Thoracic aorta (tissue), 2 donors: ENCODE measurements around the gene SOAT2. TPM values are rescaled to one million over a fixed set of nuclear protein-coding genes. Genes with fewer than 3 reads are reported as not detected.

Experiments
- ATAC-seq: fragments of 150-250 bp; one replicate; pipeline ENCODE4 v1.8.0; 2017; ENCODE audit warnings: low read depth; ENCODE audit not compliant: insufficient number of reproducible peaks, low FRiP score
- DNase-seq: peaks from one replicate; pipeline ENCODE4 v3.0.0-alpha.2; 2020; ENCODE audit warnings: low spot score
- H3K27ac ChIP-seq, 2 donors: fragments of 200-600 bp; sonication (generic); 1 replicate in 1 of 2; 2 replicates in 1 of 2; pipeline ENCODE4 v1.5.1; 2016; ENCODE audit warnings: mild to moderate bottlenecking in 2 of 2, moderate library complexity in 2 of 2
- H3K27me3 ChIP-seq: fragments of 200-600 bp; sonication (generic); replicated peaks from 2 replicates; pipeline ENCODE4 v1.6.0; 2016; ENCODE audit warnings: mild to moderate bottlenecking; ENCODE audit not compliant: insufficient read depth
- H3K36me3 ChIP-seq: fragments of 200-600 bp; sonication (generic); one replicate; pipeline ENCODE4 v1.5.1; 2016
- H3K4me1 ChIP-seq, 2 donors: fragments of 200-600 bp; sonication (generic); 1 replicate in 1 of 2; 2 replicates in 1 of 2; pipeline versions ENCODE4 v1.5.1 to v1.6.0; 2016; ENCODE audit warnings: low read depth in 2 of 2, mild to moderate bottlenecking in 1 of 2; ENCODE audit not compliant: control insufficient read depth in 1 of 2
- H3K4me3 ChIP-seq: fragments of 200-600 bp; sonication (generic); 2 replicates; pipeline ENCODE4 v1.5.1; 2016; ENCODE audit warnings: mild to moderate bottlenecking
- H3K9me3 ChIP-seq: fragments of 200-600 bp; sonication (generic); 2 replicates; pipeline ENCODE4 v1.5.1; 2016
- CTCF ChIP-seq: fragments of 200-600 bp; sonication (generic); IDR thresholded peaks from one replicate; pipeline ENCODE4 v1.5.1; 2019; ENCODE audit warnings: antibody characterized with exemption
- total RNA-seq, 2 donors: library from RNA; depleted of rRNA; stranded (reverse); fragments of >200 nt; gene quantifications; one replicate each; pipeline versions ENCODE4 v1.1.0 to v1.2.3, GENCODE V29; 2016

SOAT2 gene
- total RNA-seq, 2 donors from 2014 or later, result 0.81 to 0.99 TPM

DNA sequence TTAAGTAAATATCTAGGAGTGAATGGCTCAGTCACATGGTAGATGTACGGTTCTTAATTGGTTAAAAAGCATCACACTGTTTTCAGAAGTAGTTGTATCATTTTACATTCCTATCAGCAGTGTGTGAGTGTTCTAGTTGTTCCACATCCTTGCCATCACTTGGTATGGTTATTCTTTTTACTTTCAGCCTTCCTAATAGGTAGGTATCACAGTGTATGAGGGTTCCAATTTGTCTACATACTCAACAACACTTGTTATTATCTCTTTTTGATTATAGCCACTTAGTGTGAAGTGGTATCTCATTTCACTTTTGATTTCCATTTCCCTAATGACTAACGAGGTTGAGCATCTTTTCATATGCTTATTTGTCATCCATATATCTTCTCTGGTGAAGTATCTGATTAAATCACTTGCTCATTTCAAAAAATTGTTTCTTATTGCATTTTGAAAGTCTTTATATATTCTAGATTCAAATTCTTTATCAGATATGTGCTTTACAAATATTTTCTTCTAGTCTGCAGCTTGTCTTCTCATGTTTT is 20.6 kb upstream of the SOAT2 start:
- TF ChIP-seq CTCF, result no peak
- Histone ChIP-seq H3K4me3 (no peak overlapping the region), H3K27me3 (no peaks in the 10 kb centered on the region), H3K9me3 (no peaks in the 10 kb centered on the region), H3K36me3 (no peaks in the 10 kb centered on the region), H3K4me1 (peaks cover 13 to 23% of the 10 kb centered on the region in 2 donors), H3K27ac (no peak overlapping the region)
- ATAC-seq, result no peak
- DNase-seq, result no peak

- Histone ChIP-seq H3K9me3 (no peaks in the 10 kb centered on the region), H3K4me1 (no peaks in the 10 kb centered on the region), H3K36me3 (no peaks in the 10 kb centered on the region), H3K27me3 (no peaks in the 10 kb centered on the region), H3K4me3 (no peak overlapping the region), H3K27ac (no peak overlapping the region)
- no peak for ATAC-seq
- no peak for TF ChIP-seq CTCF
- DNase-seq, result no peak
Measured at GRCh38 chr12:53086361-53086760, 16.9 kb upstream of the SOAT2 start.

DNA sequence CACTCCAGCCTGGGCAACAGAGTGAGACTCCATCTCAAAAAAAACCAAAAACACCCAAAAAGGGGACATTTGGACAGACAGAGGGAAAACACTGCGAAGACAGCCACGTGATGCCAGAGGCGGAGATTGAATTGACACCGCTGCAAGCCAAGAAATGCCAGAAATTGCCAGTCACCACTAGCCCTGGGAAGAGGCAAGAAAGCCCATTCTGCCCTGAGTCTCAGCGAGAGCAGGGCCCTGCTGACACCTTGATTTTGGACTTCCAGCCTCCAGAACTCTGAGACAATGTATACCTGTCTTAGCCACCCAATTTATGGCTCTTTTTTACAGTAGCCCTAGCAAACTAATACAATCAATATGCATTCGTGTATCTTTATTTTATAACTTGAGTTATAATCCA is 13.2 kb upstream of the SOAT2 start:
- no peak for DNase-seq
- no peaks in the 10 kb centered on the region for H3K27me3 ChIP-seq
- no peaks in the 10 kb centered on the region for H3K36me3 ChIP-seq
- H3K27ac ChIP-seq, result no peak overlapping the region
- TF ChIP-seq CTCF, result no peak
- H3K4me1 ChIP-seq, result peaks cover 0 to 6% of the 10 kb centered on the region in 2 donors
- H3K4me3 ChIP-seq, result no peak overlapping the region
- ATAC-seq, result no peak
- H3K9me3 ChIP-seq, result no peaks in the 10 kb centered on the region

DNA sequence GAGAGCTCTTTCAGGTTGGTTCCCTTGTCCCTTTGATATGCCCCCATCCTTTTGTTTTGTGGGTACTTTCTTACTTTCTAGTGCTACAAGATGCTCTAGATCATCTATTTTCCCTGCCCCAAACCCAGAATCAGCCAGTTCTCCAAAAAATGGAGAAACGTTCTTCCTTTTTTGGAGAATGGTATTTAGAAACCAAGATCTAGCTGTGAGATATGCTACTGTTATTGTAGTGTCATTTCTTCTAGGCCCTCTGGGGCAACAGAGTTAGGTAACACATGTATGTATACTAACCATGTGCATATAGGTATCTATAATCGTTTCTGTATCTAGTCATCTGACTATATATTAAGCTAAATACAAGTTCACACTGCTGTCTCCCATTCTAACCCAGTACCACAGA is 12.7 kb upstream of the SOAT2 start:
- Histone ChIP-seq H3K36me3 (no peaks in the 10 kb centered on the region), H3K4me3 (no peak overlapping the region), H3K4me1 (peaks cover 0 to 6% of the 10 kb centered on the region in 2 donors), H3K9me3 (no peaks in the 10 kb centered on the region), H3K27me3 (no peaks in the 10 kb centered on the region), H3K27ac (no peak overlapping the region)
- ATAC-seq (no peak), DNase-seq (no peak)
- TF ChIP-seq CTCF, result no peak

DNA sequence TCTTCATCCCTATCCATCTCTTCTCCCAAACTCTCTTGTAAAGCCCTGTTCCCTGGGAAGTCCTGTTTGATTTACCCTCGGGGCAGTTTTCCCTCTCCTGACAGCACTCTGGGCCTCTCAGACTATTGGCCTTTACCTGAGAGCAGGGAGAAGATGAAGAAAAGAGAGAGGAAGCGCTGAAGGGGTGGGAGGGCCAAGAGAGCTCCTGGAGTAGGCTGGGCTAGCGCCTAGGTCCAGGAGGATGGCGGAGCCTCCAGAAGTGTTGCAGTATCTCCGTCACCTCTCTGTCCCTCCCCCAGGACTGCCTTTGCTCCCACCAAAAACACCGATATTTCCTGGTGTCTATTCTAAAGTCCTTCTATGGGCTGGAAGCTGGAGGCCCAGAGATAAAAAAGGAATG is 11.5 kb upstream of the SOAT2 start:
- TF ChIP-seq CTCF, result no peak
- no peak overlapping the region for H3K27ac ChIP-seq
- no peaks in the 10 kb centered on the region for H3K36me3 ChIP-seq
- H3K9me3 ChIP-seq, result no peaks in the 10 kb centered on the region
- no peaks in the 10 kb centered on the region for H3K27me3 ChIP-seq
- H3K4me3 ChIP-seq, result no peak overlapping the region
- H3K4me1 ChIP-seq, result peaks cover 5 to 15% of the 10 kb centered on the region in 2 donors
- ATAC-seq (no peak), DNase-seq (no peak)
